Endothelial cell (in vitro differentiated cells): ENCODE measurements around the gene C19orf85. TPM values are rescaled to one million over a fixed set of nuclear protein-coding genes. Genes with fewer than 3 reads are reported as not detected.

Experiments
- DNase-seq: peaks from one replicate; pipeline ENCODE4 v3.0.0; 2021; ENCODE audit warnings: low spot score
- H3K27ac Mint-ChIP-seq: one replicate; pipeline ENCODE4 v1.8.0; 2021; ENCODE audit warnings: mixed read lengths, inconsistent platforms; ENCODE audit not compliant: unreplicated experiment
- H3K27me3 Mint-ChIP-seq: one replicate; pipeline ENCODE4 v1.8.0; 2021; ENCODE audit warnings: mild to moderate bottlenecking, moderate library complexity, mixed read lengths, inconsistent platforms; ENCODE audit not compliant: unreplicated experiment
- H3K36me3 Mint-ChIP-seq: one replicate; pipeline ENCODE4 v1.8.0; 2021; ENCODE audit warnings: mild to moderate bottlenecking, low read depth, mixed read lengths, inconsistent platforms; ENCODE audit not compliant: unreplicated experiment
- H3K4me1 Mint-ChIP-seq: one replicate; pipeline ENCODE4 v1.8.0; 2021; ENCODE audit warnings: mild to moderate bottlenecking, mixed read lengths, inconsistent platforms; ENCODE audit not compliant: unreplicated experiment
- H3K4me3 Mint-ChIP-seq: one replicate; pipeline ENCODE4 v1.8.0; 2021; ENCODE audit warnings: mild to moderate bottlenecking, mixed read lengths, inconsistent platforms; ENCODE audit not compliant: unreplicated experiment
- H3K9me3 Mint-ChIP-seq: one replicate; pipeline ENCODE4 v1.8.0; 2021; ENCODE audit warnings: mixed read lengths, inconsistent platforms; ENCODE audit not compliant: unreplicated experiment
- CTCF ChIP-seq: fragments of 200-600 bp; sonication (generic); IDR thresholded peaks from one replicate; pipeline ENCODE4 v1.5.0; 2021; ENCODE audit warnings: antibody characterized with exemption; ENCODE audit not compliant: unreplicated experiment
- total RNA-seq: library from RNA; stranded (reverse); fragmentation: NEBNext Ultra II Directional; extraction: Animal tissue kit (Norgen Biotek cat#: 25700); gene quantifications from one replicate; pipeline ENCODE4 v1.2.1, GENCODE V29; 2021; ENCODE audit not compliant: unreplicated experiment

The C19orf85 gene
- total RNA-seq, 1 donor from 2014 or later, result not detected

- Mint-ChIP-seq H3K36me3 (peaks cover 5% of the 10 kb centered on the region), H3K27me3 (peaks cover 42% of the 10 kb centered on the region), H3K9me3 (peaks cover 3% of the 10 kb centered on the region), H3K4me1 (peaks cover 11% of the 10 kb centered on the region), H3K27ac (peak overlapping the region; percentile 13), H3K4me3 (peak overlapping the region; percentile 86)
- no peak for TF ChIP-seq CTCF
- DNase-seq, result no peak
Measured at GRCh38 chr19:55446060-55446459, 18.5 kb downstream of the C19orf85 start.

- Mint-ChIP-seq H3K4me1 (peaks cover 15% of the 10 kb centered on the region), H3K9me3 (peaks cover 3% of the 10 kb centered on the region), H3K27ac (peak overlapping the region; percentile 54), H3K4me3 (no peak overlapping the region), H3K36me3 (peaks cover 12% of the 10 kb centered on the region), H3K27me3 (peaks cover 42% of the 10 kb centered on the region)
- TF ChIP-seq CTCF, result no peak
- no peak for DNase-seq
Measured at GRCh38 chr19:55444646-55445045, 19.9 kb downstream of the C19orf85 start.

GRCh38 chr19:55443824-55444480 is 20.6 kb downstream of the C19orf85 start:
- Mint-ChIP-seq H3K36me3 (peaks cover 17% of the 10 kb centered on the region), H3K9me3 (peaks cover 3% of the 10 kb centered on the region), H3K27me3 (peaks cover 47% of the 10 kb centered on the region), H3K27ac (no peak overlapping the region), H3K4me3 (no peak overlapping the region), H3K4me1 (peaks cover 15% of the 10 kb centered on the region)
- DNase-seq, result no peak
- no peak for TF ChIP-seq CTCF

GRCh38 chr19:55443045-55443823 is 21.3 kb downstream of the C19orf85 start, which contains the start of gene SHISA7:
SHISA7 (minus strand) TSS chr19:55443300; CDS start chr19:55442863, 437 bp downstream.
- H3K27me3 Mint-ChIP-seq, result peaks cover 50% of the 10 kb centered on the region

More at GRCh38 chr19:55443045-55443823, 21.3 kb downstream of the C19orf85 start, which contains the start of gene SHISA7:
- peaks cover 15% of the 10 kb centered on the region for H3K4me1 Mint-ChIP-seq
- H3K36me3 Mint-ChIP-seq, result peaks cover 17% of the 10 kb centered on the region
- H3K27ac Mint-ChIP-seq, result no peak within 1 kb of the TSS
- TF ChIP-seq CTCF, result no peak
- peaks cover 3% of the 10 kb centered on the region for H3K9me3 Mint-ChIP-seq
- no peak for DNase-seq
- no peak within 1 kb of the TSS for H3K4me3 Mint-ChIP-seq
